NT2/D1 (cell line): ENCODE results near the gene RAB3C.

Source experiments
- YY1 ChIP-seq: IDR thresholded peaks from 2 replicates; pipeline ENCODE4 v1.6.1; 2011; ENCODE audit not compliant: insufficient read length, insufficient read depth
- ZNF274 ChIP-seq: IDR thresholded peaks from 2 replicates; pipeline ENCODE4 v1.6.1; 2011; ENCODE audit warnings: mild to moderate bottlenecking, low read depth, low read length

DNA sequence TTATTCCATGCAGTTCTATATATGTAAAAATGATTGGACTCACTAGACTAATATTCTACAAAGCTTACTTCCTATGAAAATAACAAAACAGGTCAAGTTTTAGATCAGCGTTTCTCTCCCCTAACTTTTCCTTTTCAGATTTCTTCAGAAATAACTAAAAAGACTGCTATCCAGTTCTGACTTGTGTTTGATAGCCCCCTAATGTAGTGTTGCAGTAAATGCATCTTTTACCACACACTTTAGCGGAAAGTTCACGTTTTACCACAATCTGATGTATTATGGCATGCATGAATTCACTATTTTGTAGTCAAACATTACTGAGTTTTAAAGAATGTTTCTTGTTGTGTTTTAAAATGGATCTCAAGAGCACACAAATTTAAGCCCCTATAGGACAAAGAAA is 292.7 kb downstream of the RAB3C start:
- no peak for TF ChIP-seq ZNF274
- no peak for TF ChIP-seq YY1
